Raji (cell line): ENCODE data around the gene PPM1F.

ENCODE experiments used
- POLR2A ChIP-seq: IDR thresholded peaks from 2 replicates; pipeline ENCODE4 v1.6.1; 2011; ENCODE audit warnings: low read depth, low read length, control low read depth; ENCODE audit not compliant: insufficient read depth

The PPM1F gene

DNA sequence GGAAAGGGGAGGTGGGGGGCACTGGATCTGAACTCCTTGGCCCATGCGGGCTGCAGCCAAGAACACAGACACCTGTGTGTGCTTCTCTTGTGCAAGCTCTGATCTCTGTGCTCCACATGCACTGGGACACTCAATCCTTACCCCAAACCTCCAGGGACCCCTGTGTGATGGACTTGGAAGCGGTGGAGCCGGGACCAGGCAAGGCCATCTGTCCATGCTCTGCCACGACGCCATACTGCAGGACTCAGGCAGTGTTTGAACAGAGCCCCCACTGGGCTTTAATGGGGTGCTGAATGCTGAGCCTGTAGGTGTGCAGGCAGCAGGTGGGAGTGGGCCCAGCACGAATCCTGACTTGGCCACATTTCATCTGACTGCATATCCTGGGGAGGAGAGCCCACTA, 23.4 kb downstream of the PPM1F start:
- no peak for TF ChIP-seq POLR2A

- no peak for TF ChIP-seq POLR2A
These were observed 24.6 kb downstream of the PPM1F start for GRCh38 chr22:21928048-21928447.

DNA sequence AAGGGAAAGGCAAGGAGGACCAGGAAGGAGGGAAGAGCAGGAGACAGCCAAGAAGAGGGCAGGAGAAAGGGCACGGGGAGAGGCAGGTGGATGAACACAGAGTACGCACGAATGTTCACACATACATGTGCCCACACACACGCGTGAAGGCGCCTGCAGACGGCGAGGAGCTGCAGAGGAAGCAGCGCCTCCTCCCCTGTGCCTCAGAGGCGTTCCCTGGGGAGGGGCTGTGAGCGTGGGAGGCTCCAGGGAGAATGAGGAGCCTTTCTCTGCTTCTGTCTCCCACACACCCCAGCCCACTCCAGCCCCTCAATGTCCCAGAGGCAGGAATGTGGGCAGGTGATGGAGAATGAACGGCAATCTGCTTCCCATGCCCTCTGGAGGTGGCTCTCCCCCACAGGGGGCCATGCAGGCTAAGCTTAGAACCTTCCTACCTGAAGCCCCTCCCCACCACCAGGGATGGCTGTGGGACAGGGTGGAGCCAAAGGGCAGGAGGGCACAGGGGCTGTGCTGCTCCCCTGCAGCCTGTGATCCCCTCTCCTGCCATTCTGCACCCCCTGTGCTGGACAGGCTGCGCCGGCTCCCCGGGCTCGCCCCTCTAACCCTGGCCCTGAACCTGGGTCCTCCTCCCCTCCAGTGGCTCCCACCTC, 25.3 kb downstream of the PPM1F start:
- no peak for TF ChIP-seq POLR2A

DNA sequence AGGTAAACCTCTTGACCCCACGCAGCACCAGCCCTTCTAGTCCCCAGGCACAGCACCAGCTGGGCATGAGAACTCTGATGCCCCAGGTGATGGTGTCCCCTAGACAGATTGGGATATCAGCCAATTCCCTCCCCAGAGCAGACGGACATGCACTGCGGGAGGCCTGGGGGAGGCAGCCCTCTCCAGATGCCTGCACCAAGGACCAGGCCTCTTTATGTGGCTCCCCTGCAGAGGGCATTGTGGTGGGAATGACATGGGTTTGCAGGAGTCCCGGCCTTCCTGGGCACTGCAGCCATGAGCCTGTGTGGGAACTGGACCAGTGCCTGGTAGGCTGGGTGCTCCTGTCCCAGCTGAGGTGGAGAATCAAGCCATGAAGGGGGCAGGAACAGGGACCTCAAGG, 25.9 kb downstream of the PPM1F start:
- TF ChIP-seq POLR2A = no peak

GRCh38 chr22:21923163-21923561, 29.5 kb downstream of the PPM1F start:
- TF ChIP-seq POLR2A = no peak

DNA sequence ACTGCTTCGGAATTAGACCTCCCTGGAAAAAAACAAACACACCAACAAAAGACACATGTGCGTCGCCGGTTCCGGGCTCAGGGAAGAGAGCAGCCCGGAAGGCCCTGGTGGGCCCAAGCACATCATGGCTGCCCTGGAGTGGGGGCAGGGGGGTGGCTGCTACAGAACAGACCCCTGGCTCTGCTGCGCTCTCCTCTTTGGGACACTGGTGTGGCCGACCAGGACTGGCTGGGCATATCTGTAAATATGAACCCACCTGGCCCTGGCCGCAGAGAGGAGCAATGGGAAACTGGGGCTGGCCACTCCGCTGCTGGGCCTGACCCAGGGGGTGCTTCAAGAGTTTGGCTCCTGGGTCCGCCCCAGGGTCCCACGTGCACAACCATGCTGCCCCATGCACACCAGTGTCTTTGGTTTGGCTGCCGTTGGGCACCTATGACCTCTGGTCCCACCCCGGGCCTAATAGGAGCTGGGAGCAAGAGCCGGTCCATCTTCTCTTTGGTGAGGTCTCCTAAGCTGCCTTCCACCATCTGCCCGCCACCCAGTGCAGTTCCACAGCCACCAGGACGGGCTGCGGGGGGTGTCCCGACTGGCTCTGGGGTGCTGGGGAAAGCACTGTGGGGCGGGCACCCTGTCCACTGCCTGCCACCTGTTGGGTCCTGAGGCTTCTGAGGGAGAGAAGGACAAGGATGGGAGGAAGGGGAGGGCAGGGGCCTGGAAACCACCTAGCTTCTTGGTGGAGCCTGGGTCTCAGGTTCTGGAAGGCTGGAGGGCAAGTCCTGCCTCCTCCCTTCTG, 30.1 kb downstream of the PPM1F start:
- no peak for TF ChIP-seq POLR2A

- TF ChIP-seq POLR2A = no peak
These were observed 30.9 kb downstream of the PPM1F start for GRCh38 chr22:21921729-21922128.

DNA sequence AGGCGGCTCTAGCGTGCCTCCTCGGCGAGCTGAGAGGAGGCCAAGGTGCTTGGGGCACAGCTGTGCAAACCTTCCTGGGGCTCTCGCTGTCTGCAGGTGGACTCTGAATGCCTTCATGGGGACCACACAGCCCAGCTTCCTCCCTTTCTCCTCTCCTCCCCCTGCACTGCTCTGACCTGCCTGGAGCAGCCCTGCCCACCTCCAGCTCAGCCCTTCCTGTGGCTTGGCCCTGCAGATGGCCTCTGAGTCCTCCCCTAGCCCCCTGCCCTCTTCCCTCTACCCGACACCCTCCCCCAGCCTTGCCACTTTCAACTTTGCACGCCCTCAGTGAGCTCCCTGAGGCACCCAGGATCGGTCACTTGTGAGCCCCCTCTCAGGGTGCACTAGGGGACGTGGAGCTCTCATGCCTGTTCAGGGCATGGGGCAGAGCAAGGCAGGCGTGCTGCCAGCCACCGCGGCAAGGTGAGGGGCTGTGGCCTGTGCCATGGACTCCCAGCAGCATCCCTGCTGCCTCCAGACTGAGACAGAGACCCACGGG, 31.4 kb downstream of the PPM1F start:
- TF ChIP-seq POLR2A = no peak

- no peak for TF ChIP-seq POLR2A
These were observed 32.1 kb downstream of the PPM1F start for GRCh38 chr22:21920341-21921183.

DNA sequence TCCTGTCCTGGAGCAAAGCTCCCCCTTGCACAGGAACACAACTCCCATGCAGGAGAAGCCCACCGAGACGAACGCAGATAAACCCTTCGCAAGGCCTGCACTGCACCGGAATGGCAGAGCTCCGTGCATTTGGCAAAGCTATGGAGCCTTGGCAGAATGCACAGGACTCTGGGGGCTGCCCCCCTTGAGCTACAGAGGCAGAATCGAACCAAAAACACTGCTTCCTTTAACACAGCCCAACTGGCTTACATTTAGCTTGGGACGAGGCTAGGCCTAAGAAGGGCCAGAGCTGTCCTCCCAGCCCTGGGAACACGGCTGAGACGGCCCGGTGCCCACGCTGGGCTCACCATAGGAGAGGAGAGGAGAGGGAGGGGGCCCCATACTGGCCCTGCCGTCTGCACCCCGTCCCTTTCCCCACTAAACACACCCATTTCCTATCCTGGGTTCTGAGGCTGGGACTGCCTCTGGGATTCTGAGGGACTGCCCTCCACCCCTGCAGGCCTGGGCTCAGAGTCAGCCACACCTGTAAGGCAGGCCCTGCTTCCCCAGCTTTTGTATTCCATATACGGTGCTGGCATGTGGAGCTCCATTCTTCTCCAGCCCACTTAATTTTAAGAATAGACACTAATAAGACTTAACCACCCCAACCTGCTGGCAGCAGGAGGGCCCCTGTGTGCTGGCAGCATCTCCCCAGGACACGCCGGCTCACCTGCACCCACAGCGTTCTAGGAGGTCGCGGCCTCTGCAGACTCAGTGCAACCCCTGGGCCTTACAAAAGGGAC, 32.9 kb downstream of the PPM1F start:
- TF ChIP-seq POLR2A = no peak

GRCh38 chr22:21918466-21919185, 34.0 kb downstream of the PPM1F start:
- no peak for TF ChIP-seq POLR2A

DNA sequence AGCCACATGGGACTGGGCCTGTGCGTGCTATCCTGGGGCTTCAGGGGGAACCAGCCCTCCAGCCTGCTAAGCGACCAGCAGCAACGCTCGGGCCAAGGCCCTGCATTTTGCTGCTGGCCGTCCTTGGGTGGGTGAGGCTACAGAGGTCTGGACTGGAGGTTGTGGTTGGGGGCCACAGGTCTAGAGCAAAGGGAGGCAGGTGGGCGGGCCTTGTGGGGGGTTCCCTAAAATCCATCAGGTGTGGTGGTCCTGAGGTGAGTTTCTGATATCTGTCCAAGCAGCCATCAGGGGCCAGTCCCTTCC, 34.7 kb downstream of the PPM1F start:
- no peak for TF ChIP-seq POLR2A

GRCh38 chr22:21917181-21917958, 35.3 kb downstream of the PPM1F start:
- TF ChIP-seq POLR2A = no peak

DNA sequence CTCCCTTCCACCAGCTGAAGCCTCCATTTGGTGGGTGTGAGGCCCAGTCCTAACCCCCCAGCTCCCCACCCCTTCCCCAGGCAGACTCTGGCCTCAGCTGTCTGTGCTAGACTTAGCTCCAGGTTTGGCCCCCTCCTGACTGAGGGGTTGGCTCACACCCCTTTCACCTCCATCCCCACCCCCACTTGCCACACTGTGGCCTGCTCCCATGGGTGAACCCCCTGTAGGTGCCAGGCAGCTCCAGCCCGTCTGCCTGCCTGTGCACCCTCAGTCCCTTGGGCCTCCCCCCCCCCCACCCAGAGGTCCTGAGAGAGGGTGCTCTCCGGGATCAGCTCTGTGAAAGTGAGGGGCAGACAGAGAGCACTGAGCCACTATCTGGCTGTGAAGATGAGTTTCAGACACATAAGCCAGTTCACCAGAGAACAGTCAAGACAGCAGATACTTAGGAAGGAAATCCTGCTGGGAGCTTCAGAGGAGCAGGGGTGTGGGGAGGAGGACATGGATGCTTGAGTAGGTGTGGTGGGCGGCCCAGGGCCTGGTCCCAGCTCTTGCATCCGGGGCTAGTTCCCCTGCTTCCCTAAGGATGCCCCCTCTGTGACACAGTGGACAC, 36.2 kb downstream of the PPM1F start:
- no peak for TF ChIP-seq POLR2A
